Measurements from ENCODE around the gene TEX261. TPM values are rescaled to one million over a fixed set of nuclear protein-coding genes. Genes with fewer than 3 reads are reported as not detected.

Gene TEX261
- total and polyA plus RNA-seq, 2 of the 8 experiments (the other 6 are each of a cell fraction or from before 2014, with no cell fraction given) = 25.2 to 30.1 TPM

GRCh38 chr2:70978341-70979179 is 16.1 kb downstream of the TEX261 start, which contains the start of gene ANKRD53 (continued):
- TF ChIP-seq TBP (IDR thresholded peaks at IDR 0.05; ENCODE audit: low read depth, low read length) (peak; percentile 23; the same call in 1 of the 2 replicates), ATF3 (IDR thresholded peaks at IDR 0.05; ENCODE audit: insufficient read depth, low read depth, low read length) (no peak), POU5F1 (IDR thresholded peaks at IDR 0.05; ENCODE audit: low read depth, low read length) (no peak), SAP30 (IDR thresholded peaks at IDR 0.05; ENCODE audit: insufficient read depth, insufficient replicate concordance, low read length) (no peak), EP300 (IDR thresholded peaks at IDR 0.05; ENCODE audit: borderline replicate concordance in 1 of 2, low read depth in 2 of 2, low read length in 2 of 2) (no peak), MAX (IDR thresholded peaks at IDR 0.05) (0 out of 2 replicates have a peak, but pooled peaks have one; percentile 16), MAFK (IDR thresholded peaks at IDR 0.05; ENCODE audit: low read depth, low read length) (no peak), KDM4A (IDR thresholded peaks at IDR 0.05; ENCODE audit: low read depth, low read length, severe bottlenecking) (peak; percentile 99), CTCF (IDR thresholded peaks at IDR 0.05; ENCODE audit: control extremely low read depth in 1 of 3, insufficient read depth in 1 of 3, low read depth in 1 of 3, low read length in 3 of 3) (no peak), BACH1 (IDR thresholded peaks at IDR 0.05; ENCODE audit: low read length) (no peak), JUN (IDR thresholded peaks at IDR 0.05; ENCODE audit: low read depth, low read length) (no peak), SP4 (IDR thresholded peaks at IDR 0.05; ENCODE audit: low read length) (no peak), NANOG (IDR thresholded peaks at IDR 0.05; ENCODE audit: insufficient read depth, low read depth, low read length, poor library complexity, severe bottlenecking) (no peak), GABPA (IDR thresholded peaks at IDR 0.05; ENCODE audit: borderline replicate concordance, insufficient read depth, low read length) (no peak)
- TF ChIP-seq, protein P1, sequence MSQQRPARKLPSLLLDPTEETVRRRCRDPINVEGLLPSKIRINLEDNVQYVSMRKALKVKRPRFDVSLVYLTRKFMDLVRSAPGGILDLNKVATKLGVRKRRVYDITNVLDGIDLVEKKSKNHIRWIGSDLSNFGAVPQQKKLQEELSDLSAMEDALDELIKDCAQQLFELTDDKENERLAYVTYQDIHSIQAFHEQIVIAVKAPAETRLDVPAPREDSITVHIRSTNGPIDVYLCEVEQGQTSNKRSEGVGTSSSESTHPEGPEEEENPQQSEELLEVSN (IDR thresholded peaks at IDR 0.05) = no peak

Data from H1 (cell line).